Colon (tissue), 2 donors: ENCODE data around the gene KCNC1.

Source experiments
- FAIRE-seq: peaks from 2 replicates; lab custom pipeline; 2012; peaks lifted over from hg19 to GRCh38; lab: Jason Lieb, UNC
- donor health status: control.
- donor health status: control.

KCNC1 gene

GRCh38 chr11:17738151-17738973, 3.8 kb downstream of the KCNC1 start:
- no peak for FAIRE-seq

- FAIRE-seq = no peak
Observed at GRCh38 chr11:17739945-17740338, 5.4 kb downstream of the KCNC1 start.

- FAIRE-seq = no peak
Observed at GRCh38 chr11:17740649-17741235, 6.2 kb downstream of the KCNC1 start.

GRCh38 chr11:17741487-17741886, 6.9 kb downstream of the KCNC1 start:
- no peak for FAIRE-seq

- no peak for FAIRE-seq
Observed at GRCh38 chr11:17742019-17742418, 7.4 kb downstream of the KCNC1 start.

- no peak for FAIRE-seq
Observed at GRCh38 chr11:17743026-17743807, 8.6 kb downstream of the KCNC1 start.

GRCh38 chr11:17743808-17744119, 9.2 kb downstream of the KCNC1 start:
- FAIRE-seq = no peak

- FAIRE-seq = no peak
Observed at GRCh38 chr11:17744151-17744940, 9.8 kb downstream of the KCNC1 start.

GRCh38 chr11:17745023-17745772, 10.6 kb downstream of the KCNC1 start:
- FAIRE-seq = no peak

- FAIRE-seq = no peak
Observed at GRCh38 chr11:17746096-17746495, 11.5 kb downstream of the KCNC1 start.

- FAIRE-seq = no peak
Observed at GRCh38 chr11:17747131-17747955, 12.8 kb downstream of the KCNC1 start.

GRCh38 chr11:17748044-17748443, 13.5 kb downstream of the KCNC1 start:
- no peak for FAIRE-seq

- no peak for FAIRE-seq
Observed at GRCh38 chr11:17748761-17749721, 14.5 kb downstream of the KCNC1 start.

- FAIRE-seq = no peak
Observed at GRCh38 chr11:17750013-17750800, 15.6 kb downstream of the KCNC1 start.

- FAIRE-seq = no peak
Observed at GRCh38 chr11:17750801-17751165, 16.2 kb downstream of the KCNC1 start.

GRCh38 chr11:17751558-17751957, 17.0 kb downstream of the KCNC1 start:
- FAIRE-seq = no peak

- no peak for FAIRE-seq
Observed at GRCh38 chr11:17752144-17752543, 17.6 kb downstream of the KCNC1 start.

- FAIRE-seq = no peak
Observed at GRCh38 chr11:17753153-17753552, 18.6 kb downstream of the KCNC1 start.

GRCh38 chr11:17753641-17754040, 19.1 kb downstream of the KCNC1 start:
- no peak for FAIRE-seq
